Stimulated activated naive B cell treated with anti-CD40 and anti-IgM and Interleukin-4, amounts not matched to agents 10 μg/mL and 1 μg/mL and 100 μg/mL, for 72 hours (primary cell): ENCODE data around the gene MAGEF1.

Source experiments
- ATAC-seq, 2 donors: fragments of 150-1000 bp; cut with Tn5 transposase; replicated peaks; 2 replicates each; pipeline ENCODE4 v1.10.0; 2021; ENCODE audit warnings: moderate library complexity in 1 of 2
- DNase-seq: peaks from one replicate; pipeline ENCODE4 v3.0.0; 2021
- H3K27ac Mint-ChIP-seq: one replicate; pipeline ENCODE4 v1.8.0; 2022; ENCODE audit warnings: mild to moderate bottlenecking, mixed read lengths
- H3K27me3 Mint-ChIP-seq, 2 donors: one replicate each; pipeline ENCODE4 v1.8.0; 2022; ENCODE audit warnings: mixed read lengths in 2 of 2
- H3K36me3 Mint-ChIP-seq, 2 donors: one replicate each; pipeline ENCODE4 v1.8.0; 2022; ENCODE audit warnings: mixed read lengths in 2 of 2, mild to moderate bottlenecking in 1 of 2
- H3K4me1 Mint-ChIP-seq, 2 donors: one replicate each; pipeline ENCODE4 v1.8.0; 2022; ENCODE audit warnings: mixed read lengths in 2 of 2, mild to moderate bottlenecking in 1 of 2
- H3K4me3 Mint-ChIP-seq, 2 donors: one replicate each; pipeline ENCODE4 v1.8.0; 2022; ENCODE audit warnings: mild to moderate bottlenecking in 2 of 2, mixed read lengths in 2 of 2, moderate library complexity in 1 of 2
- H3K9me3 Mint-ChIP-seq, 2 donors: one replicate each; pipeline ENCODE4 v1.8.0; 2022; ENCODE audit warnings: mixed read lengths in 2 of 2, mild to moderate bottlenecking in 1 of 2

MAGEF1 gene

DNA sequence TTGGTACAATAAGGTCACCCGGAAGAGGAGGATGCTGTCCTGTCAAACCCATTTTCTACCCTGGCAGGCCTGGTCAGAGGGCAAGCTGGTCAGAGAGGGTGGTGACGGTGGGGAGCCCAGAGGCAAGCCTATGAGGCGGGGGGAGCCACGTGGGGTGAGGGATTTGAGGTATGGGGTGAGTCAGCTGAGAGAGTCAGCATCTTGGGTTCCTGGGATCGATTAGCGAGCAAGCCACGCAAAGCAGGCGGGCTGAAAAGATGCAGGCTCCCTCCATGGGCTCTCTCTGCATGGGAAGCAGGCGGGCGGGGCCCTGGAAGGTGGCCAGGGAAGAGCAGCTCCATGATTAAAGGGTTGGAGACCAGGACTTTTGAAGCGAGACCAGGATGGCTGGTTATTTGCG is 48.1 kb downstream of the MAGEF1 start:
- ATAC-seq (no peak), DNase-seq (no peak)
- Mint-ChIP-seq H3K4me1 (peaks cover 23 to 33% of the 10 kb centered on the region in 2 donors), H3K4me3 (no peak overlapping the region), H3K9me3 (no peaks in the 10 kb centered on the region), H3K27me3 (peaks cover 7 to 18% of the 10 kb centered on the region in 2 donors), H3K36me3 (no peaks in the 10 kb centered on the region), H3K27ac (peak overlapping the region; percentile 81)

DNA sequence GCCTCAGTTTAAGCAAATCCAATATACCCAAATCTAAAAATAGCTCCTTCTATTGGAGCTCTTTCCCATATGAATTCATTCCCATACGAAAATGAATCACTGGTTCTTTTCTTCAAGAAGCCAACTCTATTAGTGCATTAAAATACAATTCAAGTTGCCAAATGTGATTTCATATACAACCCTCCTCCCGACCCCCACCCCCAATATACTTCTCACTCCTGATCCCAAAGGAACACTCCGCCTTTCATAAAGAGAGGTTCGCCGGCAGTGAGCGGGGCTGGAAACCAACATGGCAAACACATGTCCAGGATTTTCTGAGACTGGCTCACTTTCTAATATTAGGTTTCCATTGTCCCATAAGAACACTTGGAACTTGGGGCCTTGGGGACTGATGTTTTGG is 48.5 kb downstream of the MAGEF1 start:
- Mint-ChIP-seq H3K36me3 (no peaks in the 10 kb centered on the region), H3K9me3 (no peaks in the 10 kb centered on the region), H3K4me1 (peaks cover 23 to 37% of the 10 kb centered on the region in 2 donors), H3K4me3 (no peak overlapping the region), H3K27ac (peak overlapping the region; percentile 81), H3K27me3 (peaks cover 7 to 18% of the 10 kb centered on the region in 2 donors)
- ATAC-seq (no peak), DNase-seq (no peak)

DNA sequence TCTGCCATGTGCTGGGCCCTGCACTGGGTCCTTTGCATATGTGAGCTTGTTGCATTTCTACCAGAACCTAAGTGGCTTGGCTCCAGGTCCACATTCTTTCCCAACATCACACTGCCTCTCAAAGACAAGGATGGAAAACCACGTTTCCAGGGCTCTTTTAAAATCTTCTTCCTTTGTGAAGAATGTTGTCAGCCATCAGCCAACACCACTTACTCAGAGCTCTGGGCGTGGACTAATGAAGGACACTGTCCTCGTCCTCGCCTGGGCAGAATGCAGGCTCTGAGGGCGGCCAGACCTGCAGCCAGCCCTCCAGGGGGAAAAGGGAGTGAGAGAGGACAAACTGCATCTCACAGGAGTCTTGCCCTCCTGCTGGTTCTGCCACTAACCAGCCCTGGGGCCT is 49.7 kb downstream of the MAGEF1 start:
- H3K4me3 Mint-ChIP-seq, result no peak overlapping the region
- no peak for DNase-seq
- no peaks in the 10 kb centered on the region for H3K9me3 Mint-ChIP-seq
- peaks cover 7 to 17% of the 10 kb centered on the region in 2 donors for H3K27me3 Mint-ChIP-seq
- no peaks in the 10 kb centered on the region for H3K36me3 Mint-ChIP-seq
- H3K27ac Mint-ChIP-seq, result no peak overlapping the region
- ATAC-seq, result no peak
- H3K4me1 Mint-ChIP-seq, result peaks cover 29 to 43% of the 10 kb centered on the region in 2 donors

DNA sequence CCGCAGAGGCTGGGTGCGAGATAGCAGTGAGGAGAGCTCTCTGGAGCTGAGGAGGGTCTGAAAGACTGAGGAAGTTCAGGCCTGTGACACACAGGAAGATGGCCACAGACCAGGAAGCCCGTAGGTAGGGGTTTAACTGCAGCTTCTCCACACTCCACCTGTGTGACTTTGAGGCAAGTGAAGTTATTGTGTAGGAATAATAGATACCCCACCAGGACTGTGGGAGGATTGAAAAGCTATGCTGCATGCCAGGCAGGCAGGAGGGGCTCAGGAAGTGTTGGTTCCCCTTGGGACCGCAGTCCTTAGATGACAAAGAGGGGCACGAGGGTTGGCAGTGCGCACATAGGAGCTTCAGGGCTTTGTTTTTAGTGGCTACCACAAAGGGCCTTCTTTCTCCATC is 50.9 kb downstream of the MAGEF1 start:
- Mint-ChIP-seq H3K27me3 (peaks cover 0 to 5% of the 10 kb centered on the region in 2 donors), H3K27ac (no peak overlapping the region), H3K9me3 (no peaks in the 10 kb centered on the region), H3K36me3 (no peaks in the 10 kb centered on the region), H3K4me3 (no peak overlapping the region), H3K4me1 (peaks cover 37 to 54% of the 10 kb centered on the region in 2 donors)
- DNase-seq (no peak), ATAC-seq (no peak)
